MM.1S (cell line): Measurements from ENCODE around the gene HS3ST4.

Experiments
- CTCF ChIP-seq: fragments of 300-600 bp; sonication (generic); IDR thresholded peaks from 2 replicates; pipeline ENCODE4 v1.5.1; 2016; ENCODE audit warnings: antibody characterized with exemption, low read length, mixed read lengths
- EZH2 ChIP-seq: fragments of 300-600 bp; sonication (generic); optimal IDR thresholded peaks from 2 replicates; pipeline ENCODE3; 2017; ENCODE audit warnings: low read depth, mild to moderate bottlenecking, antibody characterized with exemption, low read length, mixed read lengths
- EZH2phosphoT487 ChIP-seq: fragments of 300-600 bp; sonication (generic); IDR thresholded peaks from 2 replicates; pipeline ENCODE4 v1.6.1; 2018; ENCODE audit warnings: antibody characterized with exemption, low read length

- TF ChIP-seq CTCF (no peak), EZH2phosphoT487 (no peak), EZH2 (no peak)
Observed at GRCh38 chr16:26071101-26071866, 379.5 kb downstream of the HS3ST4 start.
